ENCODE data around the gene DLG4.

DLG4 gene

GRCh38 chr17:7226721-7227710 is 7.4 kb upstream of the DLG4 start:
- FAIRE-seq, result no peak

DNA sequence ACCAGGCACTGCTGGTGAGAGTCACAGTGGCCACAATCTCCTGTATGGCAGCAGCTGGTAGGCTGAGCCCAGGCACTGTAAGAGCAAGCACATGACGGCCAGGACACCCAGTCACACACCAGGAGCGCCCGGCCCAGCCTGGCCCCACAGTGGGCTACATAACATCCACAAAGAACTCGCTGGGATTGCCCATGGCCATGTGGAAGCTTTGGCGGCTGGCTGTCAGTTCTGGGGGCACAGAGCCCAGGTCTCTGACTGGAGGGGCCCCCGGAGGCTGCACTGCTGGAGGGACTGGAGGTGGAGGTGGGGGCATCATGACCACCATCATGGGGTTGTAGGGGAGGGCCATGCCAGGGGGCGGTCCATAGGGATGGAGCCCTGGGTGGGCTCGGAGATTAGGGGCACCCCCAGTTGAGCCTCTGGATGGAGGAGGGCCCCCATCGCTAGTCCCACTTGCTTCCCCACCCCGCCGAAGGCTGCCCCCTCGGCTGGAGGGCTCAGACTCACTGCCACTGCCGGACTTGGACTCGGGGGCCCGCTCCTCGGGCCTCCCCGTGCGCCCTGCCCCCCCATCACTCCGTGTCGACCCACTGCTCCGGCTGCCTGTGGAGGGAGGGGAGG is 6.2 kb upstream of the DLG4 start:
- FAIRE-seq, result no peak

- no peak for FAIRE-seq
Observed at GRCh38 chr17:7224661-7225111, 5.0 kb upstream of the DLG4 start.

- FAIRE-seq, result no peak
Observed at GRCh38 chr17:7224110-7224509, 4.5 kb upstream of the DLG4 start.

DNA sequence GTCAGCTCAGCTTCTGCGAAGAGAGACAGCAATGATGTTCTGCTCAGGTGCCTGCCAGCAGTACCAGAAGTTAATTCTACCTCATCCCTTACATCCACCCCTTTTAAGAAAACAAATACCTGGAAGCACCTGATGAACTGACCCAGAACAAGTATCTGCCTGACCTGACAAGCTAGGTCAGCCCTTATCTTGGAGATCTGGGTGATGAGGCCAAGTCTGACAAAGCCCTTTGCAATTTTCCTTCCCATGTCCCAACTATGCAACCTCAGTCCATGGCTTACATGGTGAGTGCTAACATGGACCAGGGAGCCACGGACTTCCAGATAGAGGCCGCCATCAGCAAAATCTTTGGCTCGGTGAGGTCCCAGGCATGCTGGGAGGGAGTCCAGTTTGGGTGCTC is 3.7 kb upstream of the DLG4 start:
- FAIRE-seq, result no peak

DNA sequence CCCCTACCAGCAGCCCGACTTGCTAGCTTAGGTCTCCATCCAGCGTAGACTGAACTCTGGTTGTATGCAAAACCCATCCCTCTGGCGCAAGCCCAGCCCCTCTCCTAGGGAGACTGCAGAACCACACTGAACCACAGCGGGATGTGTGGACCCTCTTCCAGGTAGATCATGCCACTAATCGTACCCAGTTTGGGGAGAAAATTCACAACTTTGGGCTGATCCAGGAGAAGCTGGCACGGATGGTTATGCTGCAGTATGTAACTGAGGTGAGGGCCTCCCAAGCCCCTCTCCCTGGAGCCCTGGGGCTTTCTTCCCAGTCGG is 3.3 kb upstream of the DLG4 start:
- no peak for FAIRE-seq

DNA sequence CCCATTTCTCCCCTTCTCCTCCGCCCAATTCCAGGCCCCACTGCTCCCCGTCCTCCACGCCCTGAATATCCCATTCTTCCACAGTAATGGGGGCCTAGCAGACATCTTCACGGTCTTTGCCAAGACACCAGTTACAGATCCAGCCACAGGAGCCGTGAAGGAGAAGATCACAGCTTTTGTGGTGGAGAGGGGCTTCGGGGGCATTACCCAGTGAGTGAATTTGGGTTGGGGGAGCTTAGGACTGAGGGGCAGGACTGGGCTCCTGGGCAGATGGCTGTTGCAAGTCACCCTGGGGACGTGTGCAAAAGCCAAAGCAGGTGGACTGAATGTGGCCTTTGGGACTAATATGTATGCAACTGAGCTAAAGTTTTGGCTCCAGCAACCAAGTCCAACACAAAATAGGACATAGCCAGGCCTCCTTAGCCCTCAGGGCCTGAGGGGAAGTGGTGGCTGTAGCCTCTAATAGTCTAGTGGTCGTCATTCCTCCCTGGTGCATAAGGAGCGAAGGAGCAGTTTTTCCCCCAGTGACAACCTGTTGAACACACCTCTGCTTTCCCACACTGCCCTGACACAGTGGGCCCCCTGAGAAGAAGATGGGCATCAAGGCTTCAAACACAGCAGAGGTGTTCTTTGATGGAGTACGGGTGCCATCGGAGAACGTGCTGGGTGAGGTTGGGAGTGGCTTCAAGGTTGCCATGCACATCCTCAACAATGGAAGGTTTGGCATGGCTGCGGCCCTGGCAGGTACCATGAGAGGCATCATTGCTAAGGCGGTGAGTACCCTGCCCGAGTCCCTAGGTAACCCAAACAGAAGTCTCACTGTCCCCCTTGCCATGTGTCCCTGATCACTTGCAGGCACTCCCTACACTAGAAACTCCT is 2.7 kb upstream of the DLG4 start:
- FAIRE-seq, result no peak

DNA sequence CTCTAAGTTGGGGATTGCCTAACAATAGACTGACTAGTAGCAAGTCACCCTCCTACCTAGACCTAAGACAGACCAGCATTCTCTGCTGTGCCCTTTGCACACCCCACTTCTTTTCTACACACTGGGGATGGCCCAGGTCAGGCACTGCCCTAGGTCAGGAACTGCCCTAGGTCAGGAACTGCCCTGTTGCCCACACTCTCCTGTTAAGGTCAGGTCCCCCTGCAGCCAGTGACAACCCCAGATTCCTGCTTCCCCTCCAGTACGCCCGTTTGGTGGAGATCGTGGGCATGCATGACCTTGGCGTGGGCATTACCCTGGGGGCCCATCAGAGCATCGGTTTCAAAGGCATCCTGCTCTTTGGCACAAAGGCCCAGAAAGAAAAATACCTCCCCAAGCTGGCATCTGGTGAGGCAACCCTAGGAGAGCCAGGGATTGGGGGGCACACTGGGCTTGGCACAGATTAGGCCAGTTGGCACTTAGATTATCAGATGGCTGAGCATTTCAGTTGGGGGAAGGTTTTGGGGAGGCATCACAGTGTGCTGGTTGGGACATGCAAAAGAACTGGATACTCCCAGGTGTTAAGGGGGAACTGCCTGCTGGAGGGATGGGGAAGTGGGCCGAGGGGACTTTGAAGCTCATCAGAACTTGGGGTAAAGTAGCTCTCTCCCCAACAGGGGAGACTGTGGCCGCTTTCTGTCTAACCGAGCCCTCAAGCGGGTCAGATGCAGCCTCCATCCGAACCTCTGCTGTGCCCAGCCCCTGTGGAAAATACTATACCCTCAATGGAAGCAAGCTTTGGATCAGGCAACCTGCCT is 1.8 kb upstream of the DLG4 start:
- no peak for FAIRE-seq

DNA sequence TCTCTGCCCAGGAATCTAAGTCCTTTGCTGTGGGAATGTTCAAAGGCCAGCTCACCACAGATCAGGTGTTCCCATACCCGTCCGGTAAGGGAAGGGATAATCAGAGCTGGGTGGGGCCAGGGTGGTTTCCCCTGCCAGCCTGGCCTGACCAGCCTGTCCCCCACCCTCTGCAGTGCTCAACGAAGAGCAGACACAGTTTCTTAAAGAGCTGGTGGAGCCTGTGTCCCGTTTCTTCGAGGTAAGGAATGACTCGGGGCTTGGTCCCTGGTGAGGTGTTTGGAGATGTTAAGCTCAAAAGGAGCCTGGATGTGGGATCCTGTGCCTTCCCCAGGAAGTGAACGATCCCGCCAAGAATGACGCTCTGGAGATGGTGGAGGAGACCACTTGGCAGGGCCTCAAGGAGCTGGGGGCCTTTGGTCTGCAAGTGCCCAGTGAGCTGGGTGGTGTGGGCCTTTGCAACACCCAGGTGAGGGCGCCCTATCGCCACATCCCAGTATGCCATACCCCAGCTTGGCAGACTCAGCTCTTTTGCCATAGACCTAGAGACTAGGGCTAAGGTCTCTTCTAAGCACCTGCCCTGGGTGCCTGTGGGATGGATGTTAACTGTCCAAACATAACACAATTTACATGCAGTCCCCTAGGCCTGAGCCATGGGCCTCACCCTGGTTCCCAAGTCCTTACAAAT is 1.1 kb upstream of the DLG4 start:
- no peak for FAIRE-seq

GRCh38 chr17:7219229-7219811 is 316 bp downstream of the DLG4 start:
- FAIRE-seq, result no peak

DNA sequence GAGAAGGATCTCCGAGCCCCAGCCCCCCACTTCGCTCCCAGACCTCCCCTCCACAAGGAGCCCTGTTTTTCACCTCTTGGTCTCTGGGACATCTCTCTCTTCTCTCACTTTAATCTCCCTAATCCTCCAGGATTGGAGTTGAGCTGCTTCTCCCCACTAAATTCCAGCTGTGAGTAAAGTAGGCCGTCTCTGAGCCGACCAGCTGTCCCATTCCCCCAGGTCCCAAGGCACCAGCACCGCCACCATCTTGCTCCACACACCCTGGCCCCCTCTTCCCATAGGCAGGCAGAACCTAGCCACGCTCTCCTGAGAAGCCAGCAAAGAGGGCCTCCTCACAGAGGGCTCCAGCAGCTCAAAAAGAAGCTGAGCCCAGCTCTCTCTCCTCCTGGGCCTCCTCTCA is 878 bp downstream of the DLG4 start:
- FAIRE-seq, result no peak

GRCh38 chr17:7218166-7218565 is 1.5 kb downstream of the DLG4 start:
- FAIRE-seq, result no peak

- no peak for FAIRE-seq
Observed at GRCh38 chr17:7217113-7217987, 2.3 kb downstream of the DLG4 start.

DNA sequence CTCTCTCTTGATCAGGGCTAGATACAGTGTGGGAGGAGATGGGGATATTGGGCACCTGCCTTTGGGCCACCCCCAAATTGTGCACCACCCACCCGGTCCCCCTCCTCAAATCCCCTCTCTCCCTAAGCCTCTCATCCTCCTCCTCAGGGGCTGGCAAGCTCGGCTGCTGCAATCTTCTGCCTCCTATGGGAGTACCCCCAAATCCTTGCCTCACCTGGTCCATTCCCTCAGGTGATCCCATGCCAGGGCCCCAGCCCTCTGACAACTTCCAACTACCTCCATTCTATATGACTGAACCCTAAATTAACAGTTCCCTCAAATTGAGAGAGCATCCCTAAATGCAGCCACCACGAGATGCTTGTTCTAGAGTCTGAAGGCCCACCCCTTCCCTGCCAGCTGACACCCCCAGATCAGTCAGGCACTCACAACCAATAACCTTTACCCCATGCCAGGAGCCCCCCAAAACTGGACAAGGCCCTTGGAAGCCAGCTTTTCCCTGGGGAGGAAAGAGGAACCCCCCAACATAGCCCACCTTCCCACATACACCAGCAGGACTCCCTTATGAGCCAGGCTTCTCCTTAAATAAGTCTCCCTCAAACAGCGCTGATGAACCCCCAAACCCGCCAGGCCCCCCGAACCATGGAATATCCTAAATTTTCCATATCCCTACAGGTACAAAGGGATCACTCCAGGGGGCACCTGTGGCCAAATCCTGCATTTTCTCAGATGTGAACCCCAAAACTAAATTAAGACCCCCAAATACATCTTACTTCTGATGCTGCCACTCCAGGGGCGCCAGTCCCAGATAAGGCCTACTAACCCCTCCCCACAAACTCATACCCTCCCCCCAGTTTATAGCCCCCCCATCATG is 3.2 kb downstream of the DLG4 start:
- FAIRE-seq, result no peak

- no peak for FAIRE-seq
Observed at GRCh38 chr17:7215652-7216180, 3.9 kb downstream of the DLG4 start.

- FAIRE-seq, result peak; percentile 91
Observed at GRCh38 chr17:7215136-7215638, 4.4 kb downstream of the DLG4 start.

GRCh38 chr17:7214300-7215135 is 5.1 kb downstream of the DLG4 start:
- peak; percentile 98 for FAIRE-seq

- no peak for FAIRE-seq
Observed at GRCh38 chr17:7213895-7214299, 5.7 kb downstream of the DLG4 start.
